Stimulated activated CD4-positive, alpha-beta T cell treated with anti-CD3 and anti-CD28 coated beads, Interleukin-15, amount 100 ng/mL, for 1 hour (primary cell): ENCODE results near the gene TSPYL2.

Experiments used
- DNase-seq, 2 donors: peaks; one replicate each; pipeline ENCODE4 v3.0.0-alpha.2; 2020; ENCODE audit warnings: low read depth in 1 of 2, low spot score in 1 of 2

TSPYL2 gene

DNA sequence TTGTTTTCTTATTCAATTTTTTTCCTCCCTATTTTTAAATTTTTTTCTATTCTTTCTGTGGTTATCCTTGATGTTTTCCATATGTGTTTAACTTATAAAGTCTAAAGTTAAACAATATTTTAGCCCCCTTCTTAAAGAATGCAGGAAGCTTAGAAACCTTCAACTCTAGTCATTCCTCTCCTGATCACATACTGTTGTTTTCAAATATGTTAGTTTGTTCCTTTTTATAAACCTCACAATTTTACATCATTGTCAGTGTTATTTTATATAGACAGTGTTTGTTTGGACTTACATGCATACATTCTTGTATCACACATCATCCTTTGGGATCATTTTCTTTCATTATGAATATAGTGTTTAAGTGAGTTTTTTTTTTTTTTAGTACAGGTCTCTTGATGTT lies 43.3 kb downstream of the TSPYL2 start:
- no peak for DNase-seq

- DNase-seq: no peak
Observed at GRCh38 chrX:53126377-53126776, 44.2 kb downstream of the TSPYL2 start.

GRCh38 chrX:53128097-53128749 lies 46.1 kb downstream of the TSPYL2 start:
- no peak for DNase-seq

DNA sequence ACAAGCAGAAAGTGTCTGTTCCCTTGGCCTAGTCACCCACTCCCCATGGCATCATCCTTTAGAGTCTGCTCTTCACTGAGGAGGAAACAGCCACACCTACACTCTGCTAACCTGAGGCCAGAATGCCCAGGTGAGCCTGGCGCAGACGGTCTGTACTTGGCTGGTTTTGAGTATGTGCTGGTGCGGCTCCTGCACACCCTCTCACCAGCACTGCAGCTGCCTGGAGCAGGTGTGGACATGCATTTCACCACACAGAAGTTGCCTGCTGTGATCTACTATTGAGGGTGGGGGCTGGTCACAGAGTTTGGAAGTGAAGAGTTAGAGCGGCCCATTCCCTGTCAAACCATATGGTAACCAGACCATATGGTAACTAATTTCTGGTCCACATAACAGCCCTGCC lies 51.2 kb downstream of the TSPYL2 start:
- DNase-seq: no peak

DNA sequence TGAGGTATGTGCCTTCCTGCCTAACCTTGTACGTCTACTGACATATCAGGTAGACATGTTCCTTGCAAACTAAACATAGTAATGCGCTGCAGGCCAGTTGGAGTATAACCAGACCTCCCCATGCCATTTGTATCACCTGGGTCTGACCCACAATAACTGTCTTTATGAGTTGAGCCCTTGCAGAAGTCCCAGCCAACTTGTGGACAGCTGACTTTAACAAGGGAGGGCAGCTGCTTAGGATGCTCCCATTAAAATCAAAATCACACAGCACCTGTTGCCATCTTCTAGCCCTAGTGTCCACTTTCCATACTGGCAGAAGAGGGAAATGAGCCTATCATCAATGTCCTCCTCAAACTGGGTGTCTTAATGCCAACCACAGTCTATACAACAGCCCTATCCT lies 53.4 kb downstream of the TSPYL2 start:
- DNase-seq: no peak
